GM12878 (cell line): Measurements from ENCODE around the gene LRRC56. TPM values are rescaled to one million over a fixed set of nuclear protein-coding genes. Genes with fewer than 3 reads are reported as not detected.

ENCODE experiments used
- ATAC-seq: fragments of 200-7000 bp; cut with Tn5 transposase; 3 replicates; pipeline ENCODE4 v1.9.1; 2020; ENCODE audit warnings: mild to moderate bottlenecking, moderate library complexity
- BruUV-seq: library from RNA; stranded (reverse); fragments of 400-500 nt; replicated peaks from 2 replicates; lab custom pipeline; 2021; lab: Mats Ljungman, UMichigan
- CTCF ChIA-PET: fragments of 300-600 bp; sonication (Branson Sonifier 250); formaldehyde crosslinking; extraction: SDS; loops from one replicate; lab custom pipeline; 2021; ENCODE audit warnings: inconsistent platforms; lab: Yijun Ruan, JAX
- POLR2A ChIA-PET: fragments of 350-600 bp; formaldehyde crosslinking; extraction: SDS; loops from one replicate; lab custom pipeline; 2021; ENCODE audit warnings: inconsistent platforms; lab: Charles Lee
- RAD21 ChIA-PET: fragments of 300-600 bp; sonication (Branson Sonifier 250); formaldehyde crosslinking; loops from one replicate; lab custom pipeline; 2023; ENCODE audit warnings: antibody characterized with exemption; ENCODE audit not compliant: unreplicated experiment; lab: Charles Lee
- SMC1A ChIA-PET: fragments of 300-600 bp; sonication (Branson Sonifier 250); formaldehyde crosslinking; loops from one replicate; lab custom pipeline; 2023; ENCODE audit not compliant: unreplicated experiment, uncharacterized antibody; lab: Charles Lee
- DNase-seq: peaks from one replicate; pipeline ENCODE4 v3.0.0-alpha.2; 2011; ENCODE audit warnings: low read depth, low spot score
- FAIRE-seq: peaks from 3 replicates; lab custom pipeline; 2011; peaks lifted over from hg19 to GRCh38; lab: Jason Lieb, UNC
- H2AFZ ChIP-seq: 2 replicates; pipeline ENCODE4 v1.6.0; 2011; ENCODE audit warnings: low read depth, low read length, control low read depth; ENCODE audit not compliant: control insufficient read depth
- H3K27ac ChIP-seq: 2 replicates; pipeline ENCODE4 v1.5.1; 2011; ENCODE audit warnings: control low read depth; ENCODE audit not compliant: control insufficient read depth, insufficient read depth
- H3K27me3 ChIP-seq, 2 experiments: replicated peaks in 1 of 2; 2 replicates each; pipeline versions ENCODE4 v1.6.0 to v1.6.1; 2011; ENCODE audit warnings: low read length in 1 of 2; ENCODE audit not compliant: control insufficient read depth in 2 of 2, insufficient read depth in 2 of 2
- H3K36me3 ChIP-seq, 2 experiments: 2 replicates each; pipeline ENCODE4 v1.5.1; 2011; ENCODE audit warnings: low read length in 1 of 2; ENCODE audit not compliant: control insufficient read depth in 2 of 2, insufficient read depth in 2 of 2
- H3K4me1 ChIP-seq: 2 replicates; pipeline ENCODE4 v1.6.1; 2011; ENCODE audit warnings: mild to moderate bottlenecking, low read length, moderate library complexity, mixed read lengths; ENCODE audit not compliant: control insufficient read depth, insufficient read depth
- H3K4me2 ChIP-seq: 2 replicates; pipeline ENCODE4 v1.6.0; 2011; ENCODE audit warnings: control low read depth; ENCODE audit not compliant: control insufficient read depth, insufficient read depth
- H3K4me3 ChIP-seq: fragments of 200-600 bp; sonication (generic); 2 replicates; pipeline ENCODE4 v1.5.1; 2016
- H3K79me2 ChIP-seq: 2 replicates; pipeline ENCODE4 v1.6.0; 2011; ENCODE audit warnings: low read length; ENCODE audit not compliant: control insufficient read depth, insufficient read depth
- H3K9ac ChIP-seq: 2 replicates; pipeline ENCODE4 v1.8.0; 2011; ENCODE audit warnings: low read length, control low read depth, mixed read lengths; ENCODE audit not compliant: control insufficient read depth, insufficient read depth
- H3K9me3 ChIP-seq: replicated peaks from 3 replicates; pipeline ENCODE4 v1.5.1; 2011; ENCODE audit warnings: mild to moderate bottlenecking, low read length; ENCODE audit not compliant: control insufficient read depth, insufficient read depth
- H4K20me1 ChIP-seq: 2 replicates; pipeline ENCODE4 v1.6.0; 2011; ENCODE audit not compliant: control insufficient read depth, insufficient read depth
- CEBPZ ChIP-seq: fragments of 150-350 bp; IDR thresholded peaks from 2 replicates; pipeline ENCODE4 v1.6.1; 2016; ENCODE audit warnings: low read depth, low read length
- SRF ChIP-seq, 2 experiments: IDR thresholded peaks; 2 replicates each; pipeline ENCODE4 v1.6.1; 2011; ENCODE audit warnings: low read depth in 2 of 2, low read length in 2 of 2, mild to moderate bottlenecking in 1 of 2, moderate library complexity in 1 of 2
- WGBS: methylation state at CpG from one replicate; pipeline ENCODE4 v1.1.6; 2016; ENCODE audit warnings: low lambda C conversion rate; ENCODE audit not compliant: insufficient replicate concordance, insufficient coverage; ENCODE audit errors: missing lambda C conversion rate; 5-methylcytosine and 5-hydroxymethylcytosine counted together
- in situ Hi-C: fragments of 300-500 bp; cut with MboI; formaldehyde crosslinking; loops from 9 replicates; pipeline ENCODE4 v1.14.3; 2018; ENCODE audit warnings: mixed read lengths
- intact Hi-C: fragments of 100-400 bp; cut with micrococcal nuclease; formaldehyde crosslinking; loops from one replicate; pipeline ENCODE4 v1.14.2; 2022; ENCODE audit not compliant: unreplicated experiment
- polyA plus RNA-seq, 11 experiments: library from polyadenylated mRNA; depleted of rRNA in 4 of 11; unstranded in 6 of 11; stranded (reverse) in 5 of 11; fragments of >200 nt; fragmentation: Nextera tagmentation in 4 of 11; fragmentation: Illumina TruSeq in 1 of 11; extraction: Ambion mirVana in 4 of 11; extraction: Trizol in 1 of 11; gene quantifications; 1 replicate in 1 of 11; 2 replicates in 10 of 11; pipeline versions ENCODE4 v1.2.1 to v1.2.3, GENCODE V29; 2011 to 2016; ENCODE audit warnings: inconsistent platforms in 2 of 11, missing spikeins in 2 of 11, low read depth in 1 of 11
- total RNA-seq, 4 experiments: library from RNA; depleted of rRNA in 3 of 4; stranded (reverse); fragments of >200 nt in 3 of 4; fragmentation: Illumina TruSeq in 1 of 4; extraction: Trizol in 1 of 4; gene quantifications; 2 replicates each; pipeline versions ENCODE4 v1.2.1 to v1.2.3, GENCODE V29; 2013 to 2021

Gene LRRC56
- total and polyA plus RNA-seq, 10 of the 15 experiments (the other 5 are each of a cell fraction or from before 2014, with no cell fraction given) = 0.02 to 1.9 (median 0.75) TPM; not detected in 1

GRCh38 chr11:579830-580601, 42.7 kb downstream of the LRRC56 start:
- Histone ChIP-seq H3K27ac (no peak overlapping the region), H3K9me3 (no peaks in the 10 kb centered on the region), H4K20me1 (peaks cover 28% of the 10 kb centered on the region), H3K4me3 (peak overlapping the region; percentile 11; the same call in 1 of the 2 replicates), H2AFZ (no peak overlapping the region), H3K27me3 (peaks cover 0 to under 1% of the 10 kb centered on the region in 2 experiments; a peak in 1 of 4 replicates), H3K36me3 (peaks cover 9 to 16% of the 10 kb centered on the region in 2 experiments), H3K4me1 (peaks cover 15% of the 10 kb centered on the region), H3K79me2 (peaks cover 53% of the 10 kb centered on the region), H3K9ac (no peak overlapping the region; the same call in 1 of the 2 replicates), H3K4me2 (peak overlapping the region; percentile 64; the same call in 1 of the 2 replicates)
- no TSS peak for BruUV-seq
- DNase-seq = no peak
- no peak for ATAC-seq
- ChIA-PET POLR2A (no interaction called here), SMC1A (no interaction called here), RAD21 (no interaction called here), CTCF (no interaction called here)
- in situ Hi-C loops = no loop called here
- 90% methylated on average over 20 of the region's 20 CpGs for WGBS
- TF ChIP-seq SRF (IDR thresholded peaks at IDR 0.05; ENCODE audit: low read depth in 2 of 2, low read length in 2 of 2) = no peak
- TF ChIP-seq CEBPZ = no peak
- FAIRE-seq = no peak
- intact Hi-C loops = no loop called here
